PFSK-1 (cell line): ENCODE data around the gene OR56A1.

Experiments used
- FOXP2 ChIP-seq: optimal IDR thresholded peaks from 2 replicates; pipeline ENCODE3; 2011; ENCODE audit warnings: borderline replicate concordance, control low read depth, inconsistent platforms; ENCODE audit not compliant: insufficient read depth; ENCODE audit errors: extremely low read length, extremely low read depth
- POLR2AphosphoS5 ChIP-seq: IDR thresholded peaks from 2 replicates; pipeline ENCODE4 v1.6.1; 2012; ENCODE audit warnings: low read depth, mild to moderate bottlenecking, control low read depth, low read length, moderate library complexity
- REST ChIP-seq, 2 experiments: IDR thresholded peaks; 2 replicates each; pipeline versions ENCODE4 v1.6.1 to v1.8.0; 2011 to 2012; ENCODE audit warnings: low read depth in 2 of 2, low read length in 2 of 2, control low read depth in 1 of 2, inconsistent platforms in 1 of 2, mild to moderate bottlenecking in 1 of 2, moderate library complexity in 1 of 2; ENCODE audit not compliant: insufficient read depth in 1 of 2
- SIN3A ChIP-seq: IDR thresholded peaks from 2 replicates; pipeline ENCODE4 v1.6.1; 2012; ENCODE audit warnings: mild to moderate bottlenecking, low read length, moderate library complexity, borderline replicate concordance; ENCODE audit not compliant: insufficient read depth
- TAF1 ChIP-seq: IDR thresholded peaks from 2 replicates; pipeline ENCODE4 v1.6.1; 2012; ENCODE audit warnings: low read length, control low read depth, borderline replicate concordance; ENCODE audit not compliant: insufficient read depth

GRCh38 chr11:6057452-6057851 lies 26.9 kb upstream of the OR56A1 start:
- TF ChIP-seq SIN3A (no peak), TAF1 (no peak), REST (IDR thresholded peaks at IDR 0.05; ENCODE audit: insufficient read depth in 1 of 2, low read depth in 2 of 2, low read length in 2 of 2) (no peak), POLR2AphosphoS5 (no peak), FOXP2 (no peak)
